HG02870 (cell line): ENCODE measurements around the gene FADD.

ENCODE experiments used
- ATAC-seq: cut with Tn5 transposase; IDR thresholded peaks from one replicate; pipeline ENCODE4 v1.9.1; 2021; ENCODE audit warnings: mild to moderate bottlenecking, moderate library complexity; ENCODE audit not compliant: unreplicated experiment

Gene FADD

GRCh38 chr11:70202920-70203750, at the start of gene FADD:
Gene FADD (plus strand): TSS chr11:70203296. CDS start chr11:70203460, 164 bp downstream.
- peak; percentile 72 for ATAC-seq

GRCh38 chr11:70155386-70155785, 47.7 kb upstream of the FADD start:
- ATAC-seq = no peak

GRCh38 chr11:70156291-70157037, 46.6 kb upstream of the FADD start:
- no peak for ATAC-seq

- no peak for ATAC-seq
These were observed 44.9 kb upstream of the FADD start for GRCh38 chr11:70158201-70158600.

- no peak for ATAC-seq
These were observed 44.2 kb upstream of the FADD start for GRCh38 chr11:70158757-70159389.

- ATAC-seq = no peak
These were observed 43.2 kb upstream of the FADD start for GRCh38 chr11:70159627-70160570.

DNA sequence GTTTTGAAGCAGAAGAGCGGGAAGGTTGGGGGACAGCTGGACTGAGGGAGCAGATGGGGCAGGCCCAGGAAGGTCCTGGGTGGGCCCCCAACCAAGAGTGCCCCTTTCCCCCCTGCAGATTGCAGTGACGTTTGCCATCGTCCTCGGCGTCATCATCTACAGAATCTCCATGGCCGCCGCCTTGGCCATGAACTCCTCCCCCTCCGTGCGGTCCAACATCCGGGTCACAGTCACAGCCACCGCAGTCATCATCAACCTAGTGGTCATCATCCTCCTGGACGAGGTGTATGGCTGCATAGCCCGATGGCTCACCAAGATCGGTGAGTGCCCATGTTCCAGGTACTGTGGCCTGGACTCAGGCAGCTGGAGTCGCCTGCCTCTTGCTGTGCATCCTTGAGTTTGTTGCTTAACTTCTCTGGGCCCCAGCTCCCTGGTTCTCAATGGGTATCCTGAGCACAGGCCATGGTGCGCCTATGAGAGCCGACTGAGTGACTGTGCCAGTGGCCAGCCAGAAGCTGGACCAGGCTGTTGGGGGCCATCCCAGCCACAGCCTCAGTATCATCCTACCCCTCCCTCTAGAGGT, 42.0 kb upstream of the FADD start:
- no peak for ATAC-seq

DNA sequence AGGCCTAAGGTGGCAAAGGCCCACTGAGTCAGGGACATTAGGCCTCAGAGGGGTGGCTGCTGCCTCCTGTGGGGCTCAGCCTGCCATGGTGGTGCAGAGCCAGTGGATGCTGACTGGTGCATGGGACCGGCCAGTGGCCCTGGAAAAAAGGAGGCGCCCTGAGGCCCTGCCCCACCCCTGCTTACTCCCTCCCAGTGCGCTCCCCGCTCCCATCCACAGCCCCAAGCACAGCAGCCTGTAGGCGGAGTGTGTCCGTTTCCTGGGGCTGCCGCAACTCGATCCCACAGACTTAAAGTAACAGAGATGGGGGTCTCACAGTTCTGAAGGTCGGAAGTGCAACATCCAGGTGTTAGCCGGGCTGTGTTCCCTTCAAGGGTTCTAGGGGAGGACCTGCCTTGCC, 38.4 kb upstream of the FADD start:
- no peak for ATAC-seq

DNA sequence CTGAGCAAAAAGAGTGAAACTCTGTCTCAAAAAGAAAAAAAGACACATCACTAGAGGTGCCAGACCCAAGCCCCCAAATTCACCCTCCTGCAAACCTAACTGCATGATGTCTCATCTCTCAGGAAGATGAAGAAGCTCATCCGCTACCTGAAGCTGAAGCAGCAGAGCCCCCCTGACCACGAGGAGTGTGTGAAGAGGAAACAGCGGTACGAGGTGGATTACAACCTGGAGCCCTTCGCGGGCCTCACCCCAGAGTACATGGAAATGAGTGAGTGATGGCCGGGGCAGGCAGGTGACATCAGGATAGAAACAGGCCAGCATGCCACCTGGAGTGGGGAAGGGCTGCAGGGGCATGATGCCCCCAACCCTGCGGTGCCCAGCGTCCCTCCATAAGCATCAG, 36.0 kb upstream of the FADD start:
- ATAC-seq = no peak

GRCh38 chr11:70167723-70168404, 35.2 kb upstream of the FADD start:
- ATAC-seq = no peak

GRCh38 chr11:70168405-70168754, 34.7 kb upstream of the FADD start:
- no peak for ATAC-seq

DNA sequence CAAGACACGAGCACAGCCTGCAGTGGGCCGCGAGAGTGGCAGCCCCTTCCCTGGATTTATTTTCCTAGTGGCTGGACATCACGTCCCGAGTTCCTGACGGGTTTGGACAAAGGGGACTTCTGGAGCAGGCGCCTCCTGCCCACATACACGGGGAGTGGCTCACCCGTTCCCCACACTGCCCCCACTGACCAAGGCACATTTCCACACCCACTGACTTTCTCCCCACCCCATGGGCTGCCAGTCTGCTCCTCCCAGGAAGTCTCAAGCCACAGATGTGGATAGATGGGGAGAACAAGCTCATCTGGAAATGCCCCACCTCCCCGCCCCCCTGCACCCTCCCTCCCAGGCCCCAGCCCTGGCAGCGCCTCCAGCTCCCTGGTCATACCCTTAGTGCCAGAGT, 34.0 kb upstream of the FADD start:
- ATAC-seq = no peak

DNA sequence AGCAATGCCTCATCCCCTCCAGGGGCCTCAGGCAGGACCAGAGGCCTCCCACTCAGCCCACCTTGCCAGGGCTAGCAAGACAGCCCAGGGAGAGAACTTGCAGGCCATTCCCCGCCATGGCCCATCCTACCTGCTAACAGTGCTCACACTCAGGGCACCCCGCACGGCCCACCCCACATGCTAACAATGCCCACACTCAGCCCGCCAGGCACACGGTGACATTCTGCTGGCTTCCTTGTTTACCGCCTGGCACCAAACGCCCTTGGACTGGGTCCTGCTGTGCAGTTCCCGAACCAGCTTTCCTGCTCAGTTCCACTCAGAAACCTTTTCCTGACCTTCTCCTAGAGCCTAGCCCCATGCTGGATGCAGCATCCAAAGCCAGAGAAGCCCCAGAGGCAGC, 33.5 kb upstream of the FADD start:
- ATAC-seq = no peak

GRCh38 chr11:70170596-70171210, 32.4 kb upstream of the FADD start:
- no peak for ATAC-seq

GRCh38 chr11:70173018-70173417, 30.1 kb upstream of the FADD start:
- ATAC-seq = no peak

DNA sequence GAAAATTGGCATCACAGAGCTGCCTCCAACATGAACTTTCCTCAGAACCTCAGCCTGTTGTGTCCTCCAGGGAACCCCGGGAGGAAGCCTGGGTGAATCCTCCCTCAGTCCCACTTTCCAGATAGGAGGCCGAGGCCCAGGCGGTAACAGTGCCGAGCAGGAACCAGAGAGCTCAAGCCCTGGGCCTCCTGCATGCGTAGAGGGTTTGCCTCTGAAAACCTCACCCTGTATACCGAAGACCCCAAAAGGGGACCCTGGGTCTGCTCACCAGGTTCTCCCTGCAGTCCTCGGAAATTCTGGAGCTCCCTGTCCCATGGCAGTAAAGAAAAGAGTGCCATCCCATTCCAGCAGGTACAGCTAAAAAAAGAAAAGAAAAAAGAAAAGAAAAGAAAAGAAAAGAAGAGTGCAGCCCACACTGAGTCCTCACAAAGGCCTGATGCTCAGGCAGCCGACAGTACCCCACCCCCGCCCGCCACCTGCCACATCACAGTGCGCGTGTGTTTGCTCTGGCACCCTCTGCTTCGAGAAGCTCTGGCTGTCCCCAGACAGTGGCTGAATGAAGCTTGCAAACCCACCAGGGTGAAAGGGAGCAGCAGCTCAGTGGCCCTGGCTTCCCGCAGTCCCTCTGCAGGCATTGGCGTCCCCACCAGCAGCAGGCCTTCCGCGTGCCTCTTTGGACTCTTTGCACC, 28.4 kb upstream of the FADD start:
- ATAC-seq = no peak

DNA sequence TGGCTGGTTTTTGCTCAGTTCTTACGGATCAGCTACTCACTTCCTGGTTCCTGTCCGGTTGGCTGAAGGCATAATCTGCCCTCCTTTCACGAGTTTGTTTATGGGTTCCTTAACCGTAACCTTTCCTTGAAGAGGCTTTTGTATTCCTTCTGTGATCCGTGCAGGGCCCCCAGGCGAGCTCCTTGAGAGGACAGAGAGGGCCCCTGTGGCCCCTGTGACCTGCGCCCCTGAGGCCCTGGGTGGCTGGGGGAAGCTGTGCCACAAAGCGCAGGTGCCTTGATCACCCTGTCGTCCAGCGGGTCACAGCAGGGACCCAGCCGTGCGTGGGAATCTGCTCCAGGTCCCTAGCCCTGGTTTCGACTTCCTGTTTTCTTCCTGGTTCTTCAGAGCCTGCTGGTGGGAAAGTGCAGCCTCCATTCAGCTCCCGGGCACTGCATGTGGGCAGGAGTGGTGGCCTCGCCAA, 27.8 kb upstream of the FADD start:
- ATAC-seq = no peak

- no peak for ATAC-seq
These were observed 26.0 kb upstream of the FADD start for GRCh38 chr11:70176940-70177689.
